Activated CD8-positive, alpha-beta memory T cell treated with anti-CD3 and anti-CD28 coated beads for 48 hours (primary cell): ENCODE results near the gene PTOV1.

Experiments
- DNase-seq, 3 experiments: peaks; one replicate each; pipeline ENCODE4 v3.0.0-alpha.2; 2020; ENCODE audit warnings: low read depth in 2 of 3, low spot score in 2 of 3

The PTOV1 gene

DNA sequence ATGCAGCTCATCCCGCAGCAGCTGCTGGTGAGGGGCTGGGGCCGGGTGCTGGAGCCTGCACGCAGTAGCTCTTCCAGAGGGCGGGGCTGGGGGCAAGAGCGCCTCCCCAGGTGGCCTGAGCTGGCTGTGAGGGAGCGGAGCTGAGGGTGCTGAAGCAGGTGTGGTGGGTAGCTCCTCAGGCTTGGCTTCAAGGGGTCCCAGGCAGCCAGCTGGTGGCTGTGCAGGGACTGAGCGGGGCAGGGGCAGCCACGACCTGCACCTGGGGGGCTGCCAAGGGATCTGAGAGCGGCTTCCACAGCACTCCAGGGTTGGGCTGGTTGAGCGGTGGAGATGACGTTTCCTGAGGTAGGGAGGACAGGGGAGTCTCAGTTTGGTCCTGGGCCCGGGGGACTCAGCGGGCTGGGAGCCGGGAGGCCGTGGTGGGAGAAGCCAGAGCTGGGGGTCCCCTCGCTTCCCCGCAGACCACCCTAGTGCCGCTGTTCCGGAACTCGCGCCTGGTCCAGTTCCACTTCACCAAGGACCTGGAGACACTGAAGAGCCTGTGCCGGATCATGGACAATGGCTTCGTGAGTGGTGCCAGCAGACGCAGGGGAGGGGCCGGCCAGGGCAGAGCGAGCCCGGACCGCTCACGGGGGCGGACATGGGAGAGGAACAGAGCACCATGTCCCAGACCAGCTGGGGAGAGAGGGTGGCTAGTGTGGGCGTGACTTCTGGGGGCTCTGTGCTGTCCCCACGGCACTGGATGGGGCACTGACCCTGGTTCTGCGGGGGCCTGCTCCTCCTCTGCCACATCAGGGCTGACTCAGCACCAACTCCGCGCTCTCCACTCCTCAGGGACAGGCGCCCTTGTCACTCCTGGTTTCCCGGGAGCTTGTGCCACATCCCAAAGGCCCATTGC, 7.4 kb downstream of the PTOV1 start:
- no peak for DNase-seq

DNA sequence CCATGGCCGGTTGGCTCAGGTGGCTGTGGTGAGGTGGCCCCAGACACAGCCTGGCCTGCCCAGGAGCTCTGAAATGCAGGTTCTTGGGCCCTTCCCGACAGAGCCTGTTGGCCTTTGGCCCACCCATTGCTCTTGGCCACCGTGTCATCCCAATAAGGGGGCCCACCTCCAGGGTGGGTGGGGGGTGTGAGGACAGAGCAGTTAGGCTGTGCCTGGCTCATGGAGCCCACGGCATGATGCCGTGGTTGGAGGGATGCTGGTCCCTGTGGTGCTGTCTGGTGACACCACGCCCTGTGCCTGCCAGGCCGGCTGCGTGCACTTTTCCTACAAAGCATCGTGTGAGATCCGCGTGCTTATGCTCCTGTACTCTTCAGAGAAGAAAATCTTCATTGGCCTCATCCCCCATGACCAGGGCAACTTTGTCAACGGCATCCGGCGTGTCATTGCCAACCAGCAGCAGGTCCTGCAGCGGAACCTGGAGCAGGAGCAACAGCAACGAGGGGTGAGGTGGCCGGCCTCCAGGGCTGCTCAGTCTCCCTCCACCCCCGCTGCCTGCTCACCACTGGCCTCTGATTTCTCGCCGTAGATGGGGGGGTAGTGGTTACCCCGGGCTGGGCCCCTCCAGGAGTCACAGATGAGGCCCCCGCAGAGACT, 8.8 kb downstream of the PTOV1 start:
- no peak for DNase-seq

DNA sequence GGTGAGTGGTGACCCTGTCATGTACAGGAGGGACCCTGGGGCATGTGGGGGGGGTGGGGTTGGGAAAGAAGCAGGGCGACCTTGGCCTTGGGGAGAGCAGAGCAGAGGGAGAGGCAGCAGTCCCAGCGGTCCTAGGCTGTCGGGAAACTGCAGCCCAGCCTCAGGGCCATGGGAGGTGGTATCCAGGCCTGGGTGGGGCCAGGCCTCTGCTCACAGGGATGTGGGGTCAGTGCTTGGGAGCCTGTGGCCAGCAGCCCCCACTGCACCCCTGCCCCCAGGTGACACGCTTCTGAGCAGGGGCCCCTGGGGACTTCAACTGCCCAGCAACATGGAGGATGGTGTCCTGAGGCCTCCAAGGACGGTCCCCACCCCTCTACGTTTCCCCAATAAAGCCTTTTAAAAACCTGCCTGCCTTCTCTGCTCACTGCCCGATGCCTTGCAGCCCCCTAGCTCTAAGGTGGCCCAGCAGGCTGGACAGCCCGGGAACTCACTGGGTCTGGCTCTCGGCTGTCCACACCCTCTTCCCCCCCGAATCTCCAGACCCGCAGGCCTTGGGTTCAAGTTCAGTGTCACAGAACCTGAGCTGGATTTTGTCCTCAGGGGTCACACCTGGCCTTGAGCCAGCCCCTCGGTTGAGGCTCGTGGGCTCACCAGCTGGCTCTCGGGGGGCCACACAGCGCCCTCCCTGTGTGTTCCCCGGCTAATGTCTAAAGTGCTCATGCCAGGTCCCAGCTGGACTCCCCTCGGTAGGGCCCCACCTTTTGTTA, 9.6 kb downstream of the PTOV1 start:
- DNase-seq = no peak

DNA sequence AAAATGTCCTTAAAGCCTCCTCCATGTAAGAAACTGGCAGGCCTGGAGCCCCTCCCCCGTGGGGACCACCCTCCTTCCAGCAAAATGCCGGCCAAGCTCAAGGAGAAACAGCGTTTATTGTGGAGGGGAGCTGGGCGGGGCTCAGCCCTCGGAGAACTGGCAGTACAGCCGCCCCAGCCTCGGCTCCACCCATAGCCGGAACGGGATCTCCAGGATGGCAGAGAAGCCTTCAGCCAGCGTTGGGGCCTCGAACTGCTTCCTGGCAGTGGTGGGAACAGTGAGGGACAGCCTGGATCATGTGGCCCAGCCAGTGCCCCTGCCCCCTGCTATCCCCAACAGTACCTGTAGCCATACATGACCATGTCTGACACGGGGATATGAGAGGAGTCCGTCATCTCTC, 10.1 kb downstream of the PTOV1 start:
- DNase-seq = no peak

DNA sequence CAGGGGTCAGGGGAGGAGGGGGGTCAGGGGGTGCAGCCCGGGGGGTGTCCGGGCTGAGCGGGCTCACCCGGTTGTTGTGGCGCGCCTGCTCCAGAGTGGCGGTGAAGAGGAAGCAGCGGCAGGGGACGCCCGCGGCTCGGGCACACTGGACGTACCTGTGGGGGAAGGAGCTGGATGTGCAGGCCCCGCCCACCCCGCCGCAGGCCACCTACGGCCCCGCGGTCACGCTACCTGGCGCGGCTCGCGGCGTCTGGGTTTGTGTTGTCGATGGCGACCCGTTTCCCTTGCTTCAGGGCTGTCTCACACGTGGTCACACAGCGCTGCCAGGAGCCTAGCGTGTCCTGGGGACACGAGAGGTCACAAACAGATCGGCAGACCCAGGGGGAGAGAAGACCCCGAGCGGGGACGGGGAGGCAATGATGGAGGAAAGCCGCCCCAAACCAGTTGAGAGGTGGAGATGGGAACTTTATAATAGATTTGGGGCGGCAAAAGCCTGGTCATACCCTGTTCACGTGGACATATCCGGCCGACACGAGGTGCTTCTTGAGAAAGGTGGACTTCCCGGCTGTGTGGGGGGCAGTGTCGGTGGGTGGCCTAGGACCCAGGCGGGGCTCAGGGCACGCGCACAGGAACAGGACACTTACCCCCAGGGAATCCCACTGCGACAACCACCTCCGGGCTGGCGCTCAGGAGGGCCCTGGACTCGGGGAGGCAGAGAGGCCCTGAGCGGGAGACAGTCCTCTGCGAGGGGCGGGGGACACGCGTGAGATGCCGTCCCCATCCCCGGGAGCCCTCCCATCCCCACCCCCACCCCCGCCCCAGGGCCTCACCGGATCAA, 10.8 kb downstream of the PTOV1 start:
- DNase-seq = no peak

DNA sequence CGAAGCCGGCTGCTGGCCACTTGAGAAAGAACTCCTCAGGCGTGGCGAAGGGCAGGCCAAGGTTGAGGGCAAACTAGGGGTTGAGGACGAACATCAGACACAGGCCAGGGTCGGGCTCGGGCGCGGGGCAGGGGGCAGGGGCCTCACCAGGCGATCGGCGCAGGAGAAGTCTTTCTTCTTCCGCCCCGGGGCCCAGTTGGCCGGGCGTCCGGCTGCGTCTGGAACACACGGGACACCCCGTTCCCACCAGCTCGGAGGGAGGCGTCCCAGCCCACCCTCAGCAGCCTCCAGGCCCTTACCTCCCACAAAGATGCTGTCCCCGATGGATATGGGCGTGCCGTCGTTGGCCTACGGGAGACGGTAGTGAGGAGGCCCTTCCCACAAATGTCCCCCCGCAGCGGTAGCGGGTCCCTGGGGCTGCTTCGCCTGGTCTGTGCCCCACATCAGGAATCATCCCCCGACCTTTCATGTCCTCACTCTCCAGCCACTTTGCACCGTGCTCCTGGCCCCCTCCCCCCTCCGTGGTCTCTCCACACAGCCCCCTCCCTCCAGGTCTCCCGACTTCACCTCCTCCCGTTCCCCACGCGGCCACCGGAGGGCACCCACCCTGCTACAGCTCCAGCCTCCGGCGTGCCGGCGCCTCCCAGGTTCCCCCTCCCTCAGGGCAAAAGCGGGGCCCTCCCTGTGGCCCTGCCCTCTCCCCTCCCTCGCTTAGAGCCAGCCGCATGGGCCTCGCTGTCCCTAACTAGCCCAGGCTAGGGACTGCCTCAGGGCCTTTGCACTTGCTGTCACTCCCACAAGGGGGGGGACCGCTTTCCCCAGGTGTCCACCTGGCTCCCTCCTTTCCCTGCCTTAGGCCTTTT, 11.7 kb downstream of the PTOV1 start:
- DNase-seq = no peak

DNA sequence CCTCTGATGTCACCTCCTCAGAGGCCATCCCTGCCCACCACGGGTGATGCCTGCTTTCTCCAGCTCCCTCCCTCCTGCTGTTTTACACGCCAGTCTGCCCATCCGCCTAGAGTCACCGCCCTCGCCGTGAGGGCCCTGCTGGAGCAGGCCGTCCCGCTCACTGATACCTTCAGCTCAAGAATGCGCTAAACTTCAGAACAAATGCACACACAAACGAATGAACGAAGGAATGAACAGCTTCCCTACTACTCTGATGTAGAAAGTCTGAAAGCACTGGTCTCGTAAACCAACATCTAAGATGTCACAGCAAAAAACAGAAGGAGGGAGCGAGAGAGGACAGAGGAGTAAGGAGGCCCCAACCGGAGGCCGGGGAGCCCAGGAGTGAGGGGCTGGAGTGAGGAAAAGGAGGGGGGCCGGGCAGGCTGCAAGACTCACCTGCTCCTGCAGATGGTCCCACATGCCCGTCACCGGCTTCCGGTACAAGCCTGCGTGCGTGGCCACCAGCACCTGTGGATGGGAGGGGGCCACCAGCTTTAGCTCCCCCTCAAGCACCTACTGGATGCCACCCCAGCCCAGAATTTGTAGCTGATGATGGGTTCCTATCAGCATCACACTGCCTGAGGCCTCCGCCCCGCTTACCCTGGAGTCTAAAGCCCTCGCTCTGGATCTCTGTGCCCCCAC, 12.4 kb downstream of the PTOV1 start:
- DNase-seq = no peak

DNA sequence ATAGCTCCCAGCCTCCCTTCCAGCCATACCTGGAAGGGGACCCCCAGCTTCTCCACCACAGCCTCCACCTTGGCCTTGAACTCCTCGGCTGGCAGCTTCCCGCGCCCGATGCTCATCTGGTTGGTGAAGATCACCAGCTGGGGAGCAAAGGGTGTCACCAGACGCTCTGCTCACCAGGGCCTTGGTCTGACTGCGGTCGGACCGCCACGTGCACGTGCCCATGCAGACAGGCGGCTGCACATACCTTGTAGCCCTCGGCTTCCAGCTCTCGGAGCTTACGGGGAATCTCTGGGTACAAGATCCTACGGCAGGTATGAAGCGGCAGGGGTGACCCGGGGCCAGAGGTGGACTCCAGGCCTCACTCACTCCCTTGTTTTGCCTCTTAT, 13.0 kb downstream of the PTOV1 start:
- no peak for DNase-seq

DNA sequence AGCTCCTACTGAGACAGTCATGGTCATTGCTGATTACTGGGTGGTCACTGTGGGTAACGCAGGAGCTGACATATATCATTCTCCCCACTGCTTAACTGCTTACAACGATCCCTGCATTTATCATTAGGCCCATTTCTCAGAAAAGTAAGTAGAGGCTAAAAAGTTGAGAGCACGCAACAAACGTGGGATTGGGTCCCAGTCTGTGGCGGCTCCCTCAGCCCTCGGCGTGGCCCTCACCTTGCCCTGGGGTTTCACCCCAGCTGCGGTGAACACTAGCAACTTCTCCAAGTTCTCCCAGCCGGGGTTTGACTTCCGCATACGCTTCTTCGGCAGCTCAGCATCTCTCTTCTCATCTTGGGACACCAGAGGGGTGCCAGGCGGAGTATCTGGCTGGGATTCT, 13.9 kb downstream of the PTOV1 start:
- no peak for DNase-seq

DNA sequence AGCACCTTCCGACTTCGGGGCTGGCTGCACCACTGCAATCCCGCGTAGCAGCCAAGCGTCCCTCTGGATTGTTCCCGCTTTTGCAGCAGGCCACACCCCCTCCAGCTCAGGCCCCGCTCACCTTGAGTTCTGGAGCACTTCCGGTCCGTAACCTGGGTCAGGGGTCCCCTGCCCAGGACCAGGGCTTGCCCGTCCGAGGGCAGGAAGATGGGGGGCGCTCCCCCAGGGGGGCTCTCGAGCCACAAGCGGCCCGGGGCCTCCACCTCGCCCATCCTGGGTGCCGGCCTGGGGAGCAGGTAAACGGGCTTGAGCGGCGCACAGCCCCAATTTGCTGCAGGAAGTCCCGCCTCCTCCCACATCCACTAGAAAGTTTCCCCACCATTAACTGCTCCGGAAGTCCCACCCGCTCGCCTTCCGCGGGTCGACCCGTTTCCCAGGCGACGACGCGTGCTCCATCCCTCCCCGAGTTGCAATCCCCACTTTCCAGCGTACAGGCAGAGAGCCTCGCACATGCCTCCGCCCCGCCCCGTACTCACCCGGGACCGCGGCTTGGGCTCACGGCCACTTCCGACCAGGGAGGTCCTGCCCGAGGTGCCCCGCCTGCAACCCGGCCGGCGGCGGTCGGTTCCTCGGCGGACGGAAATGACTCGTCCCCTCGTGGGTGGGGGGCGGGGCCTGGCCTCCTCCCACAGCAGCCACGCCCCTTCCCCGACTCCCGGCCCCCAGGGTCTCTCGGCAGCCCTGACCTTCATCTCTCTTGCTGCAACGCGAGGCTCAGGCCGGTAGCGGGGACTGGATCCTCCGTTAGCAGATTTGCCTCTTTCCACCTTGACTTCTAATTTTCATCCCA, 16.2 kb downstream of the PTOV1 start, which contains the start of gene PNKP:
PNKP (minus strand) TSS at position 644 of the 850 bp plus-strand sequence; CDS start at position 272, 372 bp downstream.
- DNase-seq = peak; percentile 83 to 91 (median 86)

DNA sequence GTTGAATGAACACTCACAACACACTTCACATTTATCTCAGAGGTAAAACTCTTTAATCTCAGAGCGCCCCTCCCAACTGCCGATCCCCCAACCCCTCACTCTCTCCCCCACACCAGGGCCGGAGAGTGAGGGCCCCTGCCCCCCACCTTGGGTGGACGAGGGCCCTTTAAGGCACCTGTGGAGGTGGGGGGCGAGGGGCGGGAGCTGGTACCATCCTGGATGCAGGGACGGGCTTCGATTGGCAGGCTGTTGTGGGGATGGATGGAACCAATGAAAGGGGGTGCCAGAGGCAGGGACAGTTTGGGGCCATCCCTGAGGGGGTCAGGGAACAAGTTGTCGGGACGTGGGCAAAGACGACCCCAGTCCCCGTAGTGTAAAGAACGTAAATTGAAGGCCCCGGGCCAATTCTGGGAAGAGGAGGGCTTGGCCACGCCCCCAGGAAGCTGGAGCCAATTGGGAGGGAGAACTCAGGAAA, 18.1 kb downstream of the PTOV1 start:
- peak in 2 of 3 experiments; percentile 33 to 47 for DNase-seq

DNA sequence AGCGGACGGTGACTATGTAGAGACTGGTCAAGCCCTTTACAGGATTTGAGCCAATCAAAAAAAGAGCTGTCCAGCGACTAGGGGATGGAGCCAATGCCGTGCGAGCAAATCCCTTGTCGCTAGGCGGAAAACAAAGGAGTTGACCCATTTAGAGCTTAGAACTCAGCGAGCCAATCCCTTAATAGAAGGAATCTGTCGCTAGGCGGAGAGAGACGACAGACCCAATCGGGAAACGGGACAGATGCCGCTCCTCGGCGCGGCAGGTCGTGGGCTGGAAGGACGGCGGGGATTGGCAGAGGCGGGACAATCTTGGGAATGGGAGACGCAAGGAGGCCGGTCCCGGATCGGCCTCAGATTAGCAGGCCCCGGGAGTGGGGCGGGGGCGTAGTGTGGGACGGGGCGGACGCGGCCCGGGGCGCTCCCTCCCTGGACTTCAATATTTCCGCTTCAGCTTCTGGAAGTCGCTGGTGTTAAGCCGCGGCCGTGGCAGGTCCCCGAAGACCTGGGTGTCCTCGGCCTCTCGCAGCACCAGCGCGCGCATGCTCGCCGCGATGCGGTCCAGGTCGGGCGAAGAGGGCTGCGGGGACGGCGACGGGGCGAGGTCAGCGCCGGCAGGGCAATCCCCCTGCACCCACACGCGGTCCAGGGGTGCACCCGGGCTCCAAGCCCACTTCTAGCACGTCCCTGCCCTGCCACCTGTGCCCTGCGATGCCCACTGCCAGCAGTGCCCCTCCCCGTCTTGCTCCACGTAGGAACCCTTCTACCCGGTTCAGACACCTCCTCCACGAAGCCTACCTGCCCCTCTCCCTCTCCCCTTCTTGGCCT, 18.7 kb downstream of the PTOV1 start:
- peak; percentile 74 to 82 (median 79) for DNase-seq

DNA sequence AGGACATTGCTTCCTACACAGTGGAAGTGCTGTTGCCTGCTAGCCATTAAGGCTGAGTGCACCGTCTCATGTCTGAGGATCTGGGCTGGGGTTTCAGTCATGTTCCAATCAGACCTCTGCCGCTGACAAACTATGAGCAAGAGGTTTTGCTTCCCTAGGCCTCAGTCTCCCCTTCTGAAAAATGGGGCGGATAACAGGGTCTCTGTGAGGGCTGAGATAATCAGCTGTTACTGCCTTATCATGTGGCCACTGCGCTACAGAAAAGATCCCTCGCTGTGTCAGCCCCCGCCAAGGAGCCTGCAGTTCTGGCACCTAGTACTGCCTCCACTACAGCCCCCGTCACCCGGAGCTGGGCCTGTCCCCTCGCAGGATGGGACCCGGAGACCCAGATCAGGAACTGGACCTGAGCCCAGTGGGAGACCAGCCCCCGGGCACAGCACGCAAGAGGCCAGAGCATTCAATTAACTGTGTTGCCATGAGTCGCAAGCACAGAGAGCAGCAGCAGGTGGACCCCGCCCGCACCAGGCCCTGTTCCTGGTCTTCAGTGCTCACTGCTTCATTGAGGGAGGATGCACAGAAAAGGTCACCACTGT, 19.4 kb downstream of the PTOV1 start:
- DNase-seq = no peak

DNA sequence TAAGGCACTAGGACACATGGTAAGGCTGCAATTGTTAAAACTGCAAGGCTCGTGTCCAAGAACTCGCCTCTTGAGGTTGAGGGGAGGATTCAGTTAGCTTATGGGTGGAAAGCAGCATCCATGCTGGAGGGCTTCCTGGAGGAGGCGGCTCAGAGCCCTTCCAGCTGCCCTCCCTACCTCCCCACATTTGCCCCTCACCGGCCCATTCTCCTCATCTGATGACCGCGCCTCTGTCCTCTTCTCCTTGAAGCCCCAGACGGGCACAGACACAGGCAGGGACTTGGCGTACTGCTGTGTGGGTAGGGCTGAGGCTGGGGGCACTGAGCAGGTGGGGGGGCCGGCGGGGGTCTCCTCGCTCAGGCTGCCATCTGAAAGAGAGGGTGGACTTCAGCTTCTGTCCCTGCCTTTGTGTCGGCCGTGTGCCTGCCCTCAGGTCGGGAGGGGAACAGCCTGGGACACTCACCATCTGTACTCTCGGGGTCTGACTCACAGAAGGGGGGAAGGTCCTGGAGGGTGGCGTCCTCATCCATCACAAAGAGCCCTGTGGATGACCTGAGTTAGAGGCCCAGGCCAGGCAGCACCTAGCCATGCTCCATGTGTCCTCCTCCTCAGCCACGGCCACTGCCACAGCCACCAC, 20.5 kb downstream of the PTOV1 start:
- DNase-seq = no peak

DNA sequence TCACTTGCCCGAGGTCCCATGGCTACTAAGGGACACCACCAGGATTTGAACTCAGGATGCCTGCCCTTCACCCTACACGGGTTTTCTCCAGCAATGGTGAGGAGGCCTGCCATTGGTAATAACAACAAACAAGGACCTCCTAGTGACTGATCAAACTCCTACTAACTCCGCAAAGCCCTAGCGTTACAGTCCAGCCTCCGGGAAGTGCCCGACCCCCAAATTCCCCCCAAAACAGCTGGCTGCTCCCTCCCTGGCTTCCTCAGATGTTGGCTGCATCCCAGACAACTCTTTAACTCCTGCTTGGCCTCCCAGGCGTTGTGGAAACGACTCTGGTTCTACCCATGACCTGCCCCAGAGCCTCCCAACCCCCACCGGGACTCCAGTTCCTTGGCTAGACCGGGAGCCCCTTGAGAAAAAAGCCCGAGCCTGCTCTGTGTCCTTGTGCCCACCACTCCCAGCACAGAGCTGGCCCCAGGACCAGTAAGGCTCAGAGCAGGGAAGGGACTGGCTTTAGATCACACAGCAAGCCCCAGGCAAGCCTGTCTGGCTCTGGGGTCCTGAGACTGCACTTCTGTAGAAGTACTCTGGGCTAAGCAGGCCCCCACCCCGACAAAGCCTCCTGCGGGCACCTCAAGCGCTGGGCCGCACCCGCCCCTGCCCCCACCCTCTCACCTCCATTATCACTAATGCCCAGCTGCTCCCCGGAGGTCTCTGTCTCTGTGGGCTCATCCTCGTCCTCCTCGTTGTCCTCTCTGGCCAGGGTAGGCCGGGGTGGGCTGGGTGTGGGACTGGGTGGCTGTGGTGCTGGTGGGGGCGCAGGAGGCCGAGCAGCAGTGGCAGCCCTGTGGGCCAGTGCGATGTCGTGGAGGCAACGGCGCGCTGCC, 21.5 kb downstream of the PTOV1 start:
- DNase-seq = no peak

DNA sequence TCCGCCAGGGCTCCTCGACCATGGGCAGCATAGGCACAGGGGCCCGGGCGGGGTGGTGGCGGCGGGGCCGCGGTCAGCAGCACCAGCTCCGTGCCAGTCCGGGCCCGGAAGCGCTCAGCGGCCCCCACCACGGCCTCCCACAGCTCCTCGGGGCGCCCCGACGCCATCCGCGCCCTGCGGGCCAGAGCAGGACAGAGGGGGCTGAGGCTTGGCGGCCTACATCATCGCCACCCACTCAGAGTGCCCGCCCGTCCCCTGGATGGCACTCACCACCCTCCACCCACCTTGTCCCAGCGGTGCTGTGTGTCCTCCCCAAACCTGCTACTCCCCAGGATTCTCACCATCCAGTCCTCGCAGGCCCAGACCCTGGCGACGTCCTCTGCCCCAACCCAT, 22.2 kb downstream of the PTOV1 start:
- no peak for DNase-seq
